HepG2 (cell line): ENCODE measurements around the gene POLR1C. TPM values are rescaled to one million over a fixed set of nuclear protein-coding genes. Genes with fewer than 3 reads are reported as not detected.

Experiments used
- EP300 ChIP-seq, 3 experiments: sonication (generic) in 1 of 3; formaldehyde crosslinking in 1 of 3; IDR thresholded peaks; 2 replicates each; pipeline versions ENCODE4 v1.5.1 to v1.6.1; 2011 to 2020; ENCODE audit warnings: low read depth in 2 of 3, low read length in 2 of 3, borderline replicate concordance in 1 of 3, improper control_type of control experiment in 1 of 3, mild to moderate bottlenecking in 1 of 3, missing genetic modification reagents in 1 of 3, moderate library complexity in 1 of 3
- MIER3 ChIP-seq: IDR thresholded peaks from 2 replicates; pipeline ENCODE4 v1.6.1; 2016; ENCODE audit warnings: missing compliant biosample characterization, borderline replicate concordance
- SMC3 ChIP-seq: IDR thresholded peaks from 2 replicates; pipeline ENCODE4 v1.6.1; 2011; ENCODE audit warnings: low read length, improper control_type of control experiment
- ZFP37 ChIP-seq: sonication (generic); formaldehyde crosslinking; IDR thresholded peaks from 2 replicates; pipeline ENCODE4 v1.4.0; 2020; ENCODE audit warnings: missing genetic modification reagents, borderline replicate concordance
- ZNF335 ChIP-seq: sonication (generic); formaldehyde crosslinking; IDR thresholded peaks from 2 replicates; pipeline ENCODE4 v1.4.0; 2020; ENCODE audit warnings: missing genetic modification reagents
- ZNF652 ChIP-seq: IDR thresholded peaks from 2 replicates; pipeline ENCODE4 v1.6.1; 2016; ENCODE audit warnings: low read depth, borderline replicate concordance
- ZNF83 ChIP-seq: sonication (generic); formaldehyde crosslinking; IDR thresholded peaks from 2 replicates; pipeline ENCODE4 v1.4.0; 2020; ENCODE audit warnings: missing genetic modification reagents, mild to moderate bottlenecking, borderline replicate concordance
- ZSCAN9 ChIP-seq: IDR thresholded peaks from 2 replicates; pipeline ENCODE4 v1.6.1; 2016; ENCODE audit warnings: borderline replicate concordance
- polyA plus RNA-seq, 8 experiments: library from polyadenylated mRNA; depleted of rRNA in 3 of 8; stranded (reverse) in 7 of 8; unstranded in 1 of 8; fragments of >200 nt; fragmentation: Illumina TruSeq in 4 of 8; extraction: Trizol in 4 of 8; gene quantifications; 2 replicates each; pipeline versions ENCODE4 v1.2.1 to v1.2.3, GENCODE V29; 2011 to 2016; ENCODE audit warnings: low read depth in 4 of 8, missing spikeins in 1 of 8, mixed read lengths in 1 of 8; ENCODE audit not compliant: insufficient read depth in 1 of 8
- total RNA-seq, 5 experiments: library from RNA; depleted of rRNA; stranded (reverse); fragments of >200 nt; fragmentation: Illumina TruSeq; extraction: Trizol; gene quantifications; 2 replicates each; pipeline ENCODE4 v1.2.3, GENCODE V29; 2016; ENCODE audit warnings: low read depth in 1 of 5
- TF ChIP-seq, protein P1 (sequence below): sonication (generic); formaldehyde crosslinking; IDR thresholded peaks from 2 replicates; pipeline ENCODE4 v1.5.0; 2020; ENCODE audit warnings: mild to moderate bottlenecking, missing genetic modification reagents, borderline replicate concordance
- TF ChIP-seq, protein P2 (sequence below): sonication (generic); formaldehyde crosslinking; IDR thresholded peaks from 2 replicates; pipeline ENCODE4; 2020; ENCODE audit warnings: missing genetic modification reagents, mild to moderate bottlenecking, borderline replicate concordance
- TF ChIP-seq, protein P3 (sequence below): sonication (generic); formaldehyde crosslinking; IDR thresholded peaks from 2 replicates; pipeline ENCODE4 v1.8.0; 2022; ENCODE audit warnings: missing genetic modification reagents, mild to moderate bottlenecking, borderline replicate concordance
- TF ChIP-seq, protein P4 (sequence below): sonication (generic); formaldehyde crosslinking; IDR thresholded peaks from 2 replicates; pipeline ENCODE4 v1.5.0; 2020; ENCODE audit warnings: mild to moderate bottlenecking, missing genetic modification reagents

Gene POLR1C
- total and polyA plus RNA-seq, 2 of the 13 experiments (the other 11 are each of a cell fraction or from before 2014, with no cell fraction given): 62.6 to 72.2 TPM

DNA sequence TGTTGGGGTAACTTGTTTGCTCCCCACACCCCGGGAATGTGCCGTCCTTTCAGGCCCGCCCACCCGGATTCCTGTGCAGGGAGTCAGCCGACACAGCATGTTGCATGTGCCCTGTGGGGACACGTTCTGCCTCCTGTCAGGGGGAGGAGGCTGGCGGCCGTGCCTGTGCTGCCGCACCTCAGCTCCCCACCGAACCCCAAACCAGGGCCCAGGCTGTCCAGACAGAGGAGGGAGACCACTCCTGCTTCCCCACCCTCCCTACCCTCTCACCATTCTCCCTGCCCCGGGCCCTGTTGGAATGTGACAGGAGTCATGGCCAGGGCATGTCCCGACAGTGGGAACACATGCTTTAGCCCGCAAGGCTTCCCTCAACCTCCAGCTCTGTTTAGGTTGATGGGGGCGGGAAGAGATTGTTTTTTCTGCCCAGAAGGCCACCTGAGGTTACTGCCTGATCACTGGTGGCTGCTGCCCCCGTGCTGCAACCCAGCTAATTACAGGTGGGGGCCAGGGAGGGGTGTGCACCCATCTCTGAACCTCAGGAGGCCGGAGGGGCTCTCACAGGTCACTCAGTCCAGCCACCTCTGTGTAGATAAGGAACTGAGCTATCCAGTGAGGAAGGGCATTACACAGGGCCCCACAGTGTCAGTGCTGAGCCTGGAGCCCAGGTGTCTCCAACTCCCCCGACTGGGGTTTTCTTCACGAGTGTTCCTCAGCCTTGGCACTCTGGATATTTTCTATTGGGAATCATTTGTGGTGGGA lies 20.3 kb upstream of the POLR1C start (continued):
- TF ChIP-seq, protein P1, sequence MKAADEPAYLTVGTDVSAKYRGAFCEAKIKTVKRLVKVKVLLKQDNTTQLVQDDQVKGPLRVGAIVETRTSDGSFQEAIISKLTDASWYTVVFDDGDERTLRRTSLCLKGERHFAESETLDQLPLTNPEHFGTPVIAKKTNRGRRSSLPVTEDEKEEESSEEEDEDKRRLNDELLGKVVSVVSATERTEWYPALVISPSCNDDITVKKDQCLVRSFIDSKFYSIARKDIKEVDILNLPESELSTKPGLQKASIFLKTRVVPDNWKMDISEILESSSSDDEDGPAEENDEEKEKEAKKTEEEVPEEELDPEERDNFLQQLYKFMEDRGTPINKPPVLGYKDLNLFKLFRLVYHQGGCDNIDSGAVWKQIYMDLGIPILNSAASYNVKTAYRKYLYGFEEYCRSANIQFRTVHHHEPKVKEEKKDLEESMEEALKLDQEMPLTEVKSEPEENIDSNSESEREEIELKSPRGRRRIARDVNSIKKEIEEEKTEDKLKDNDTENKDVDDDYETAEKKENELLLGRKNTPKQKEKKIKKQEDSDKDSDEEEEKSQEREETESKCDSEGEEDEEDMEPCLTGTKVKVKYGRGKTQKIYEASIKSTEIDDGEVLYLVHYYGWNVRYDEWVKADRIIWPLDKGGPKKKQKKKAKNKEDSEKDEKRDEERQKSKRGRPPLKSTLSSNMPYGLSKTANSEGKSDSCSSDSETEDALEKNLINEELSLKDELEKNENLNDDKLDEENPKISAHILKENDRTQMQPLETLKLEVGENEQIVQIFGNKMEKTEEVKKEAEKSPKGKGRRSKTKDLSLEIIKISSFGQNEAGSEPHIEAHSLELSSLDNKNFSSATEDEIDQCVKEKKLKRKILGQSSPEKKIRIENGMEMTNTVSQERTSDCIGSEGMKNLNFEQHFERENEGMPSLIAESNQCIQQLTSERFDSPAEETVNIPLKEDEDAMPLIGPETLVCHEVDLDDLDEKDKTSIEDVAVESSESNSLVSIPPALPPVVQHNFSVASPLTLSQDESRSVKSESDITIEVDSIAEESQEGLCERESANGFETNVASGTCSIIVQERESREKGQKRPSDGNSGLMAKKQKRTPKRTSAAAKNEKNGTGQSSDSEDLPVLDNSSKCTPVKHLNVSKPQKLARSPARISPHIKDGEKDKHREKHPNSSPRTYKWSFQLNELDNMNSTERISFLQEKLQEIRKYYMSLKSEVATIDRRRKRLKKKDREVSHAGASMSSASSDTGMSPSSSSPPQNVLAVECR (CRISPR knock-in tag): peak; percentile 58; the same call in 1 of the 2 replicates
- TF ChIP-seq EP300 (IDR thresholded peaks at IDR 0.05; ENCODE audit: low read depth in 2 of 2, low read length in 2 of 2): 0 out of 4 replicates have a peak, but pooled peaks of 1 of the 2 experiments have one; percentile 15
- TF ChIP-seq EP300 (CRISPR knock-in tag; IDR thresholded peaks at IDR 0.05; ENCODE audit: borderline replicate concordance): no peak
- TF ChIP-seq SMC3: peak; percentile 85
- TF ChIP-seq, protein P2, sequence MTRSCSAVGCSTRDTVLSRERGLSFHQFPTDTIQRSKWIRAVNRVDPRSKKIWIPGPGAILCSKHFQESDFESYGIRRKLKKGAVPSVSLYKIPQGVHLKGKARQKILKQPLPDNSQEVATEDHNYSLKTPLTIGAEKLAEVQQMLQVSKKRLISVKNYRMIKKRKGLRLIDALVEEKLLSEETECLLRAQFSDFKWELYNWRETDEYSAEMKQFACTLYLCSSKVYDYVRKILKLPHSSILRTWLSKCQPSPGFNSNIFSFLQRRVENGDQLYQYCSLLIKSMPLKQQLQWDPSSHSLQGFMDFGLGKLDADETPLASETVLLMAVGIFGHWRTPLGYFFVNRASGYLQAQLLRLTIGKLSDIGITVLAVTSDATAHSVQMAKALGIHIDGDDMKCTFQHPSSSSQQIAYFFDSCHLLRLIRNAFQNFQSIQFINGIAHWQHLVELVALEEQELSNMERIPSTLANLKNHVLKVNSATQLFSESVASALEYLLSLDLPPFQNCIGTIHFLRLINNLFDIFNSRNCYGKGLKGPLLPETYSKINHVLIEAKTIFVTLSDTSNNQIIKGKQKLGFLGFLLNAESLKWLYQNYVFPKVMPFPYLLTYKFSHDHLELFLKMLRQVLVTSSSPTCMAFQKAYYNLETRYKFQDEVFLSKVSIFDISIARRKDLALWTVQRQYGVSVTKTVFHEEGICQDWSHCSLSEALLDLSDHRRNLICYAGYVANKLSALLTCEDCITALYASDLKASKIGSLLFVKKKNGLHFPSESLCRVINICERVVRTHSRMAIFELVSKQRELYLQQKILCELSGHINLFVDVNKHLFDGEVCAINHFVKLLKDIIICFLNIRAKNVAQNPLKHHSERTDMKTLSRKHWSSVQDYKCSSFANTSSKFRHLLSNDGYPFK (CRISPR knock-in tag): no peak
- no peak; the same call in 1 of the 2 replicates for TF ChIP-seq ZNF652 (CRISPR knock-in tag)
- TF ChIP-seq ZNF335: 0 out of 2 replicates have a peak, but pooled peaks have one; percentile 13
- no peak; the same call in 1 of the 2 replicates for TF ChIP-seq MIER3
- TF ChIP-seq ZFP37: no peak
- TF ChIP-seq ZSCAN9 (CRISPR knock-in tag): peak; percentile 44; the same call in 1 of the 2 replicates
- no peak for TF ChIP-seq ZNF83 (CRISPR knock-in tag)
- TF ChIP-seq, protein P3, sequence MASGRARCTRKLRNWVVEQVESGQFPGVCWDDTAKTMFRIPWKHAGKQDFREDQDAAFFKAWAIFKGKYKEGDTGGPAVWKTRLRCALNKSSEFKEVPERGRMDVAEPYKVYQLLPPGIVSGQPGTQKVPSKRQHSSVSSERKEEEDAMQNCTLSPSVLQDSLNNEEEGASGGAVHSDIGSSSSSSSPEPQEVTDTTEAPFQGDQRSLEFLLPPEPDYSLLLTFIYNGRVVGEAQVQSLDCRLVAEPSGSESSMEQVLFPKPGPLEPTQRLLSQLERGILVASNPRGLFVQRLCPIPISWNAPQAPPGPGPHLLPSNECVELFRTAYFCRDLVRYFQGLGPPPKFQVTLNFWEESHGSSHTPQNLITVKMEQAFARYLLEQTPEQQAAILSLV (CRISPR knock-in tag): no peak
- TF ChIP-seq, protein P4, sequence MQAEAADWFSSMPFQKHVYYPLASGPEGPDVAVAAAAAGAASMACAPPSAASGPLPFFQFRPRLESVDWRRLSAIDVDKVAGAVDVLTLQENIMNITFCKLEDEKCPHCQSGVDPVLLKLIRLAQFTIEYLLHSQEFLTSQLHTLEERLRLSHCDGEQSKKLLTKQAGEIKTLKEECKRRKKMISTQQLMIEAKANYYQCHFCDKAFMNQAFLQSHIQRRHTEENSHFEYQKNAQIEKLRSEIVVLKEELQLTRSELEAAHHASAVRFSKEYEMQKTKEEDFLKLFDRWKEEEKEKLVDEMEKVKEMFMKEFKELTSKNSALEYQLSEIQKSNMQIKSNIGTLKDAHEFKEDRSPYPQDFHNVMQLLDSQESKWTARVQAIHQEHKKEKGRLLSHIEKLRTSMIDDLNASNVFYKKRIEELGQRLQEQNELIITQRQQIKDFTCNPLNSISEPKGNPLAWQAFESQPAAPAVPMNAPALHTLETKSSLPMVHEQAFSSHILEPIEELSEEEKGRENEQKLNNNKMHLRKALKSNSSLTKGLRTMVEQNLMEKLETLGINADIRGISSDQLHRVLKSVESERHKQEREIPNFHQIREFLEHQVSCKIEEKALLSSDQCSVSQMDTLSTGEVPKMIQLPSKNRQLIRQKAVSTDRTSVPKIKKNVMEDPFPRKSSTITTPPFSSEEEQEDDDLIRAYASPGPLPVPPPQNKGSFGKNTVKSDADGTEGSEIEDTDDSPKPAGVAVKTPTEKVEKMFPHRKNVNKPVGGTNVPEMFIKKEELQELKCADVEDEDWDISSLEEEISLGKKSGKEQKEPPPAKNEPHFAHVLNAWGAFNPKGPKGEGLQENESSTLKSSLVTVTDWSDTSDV: peak; percentile 69; the same call in 1 of the 2 replicates
